Bronchial epithelial cell (primary cell): ENCODE measurements around the gene MLEC. TPM values are rescaled to one million over a fixed set of nuclear protein-coding genes. Genes with fewer than 3 reads are reported as not detected.

Experiments used
- DNase-seq: peaks from one replicate; pipeline ENCODE4 v3.0.0-alpha.2; 2010; ENCODE audit warnings: low read depth
- FAIRE-seq: peaks from 2 replicates; lab custom pipeline; 2011; peaks lifted over from hg19 to GRCh38; lab: Jason Lieb, UNC
- H3K27me3 ChIP-seq: 2 replicates; pipeline ENCODE4 v1.5.1; 2011; ENCODE audit warnings: low read length; ENCODE audit not compliant: control insufficient read depth, insufficient read depth
- H3K36me3 ChIP-seq: 2 replicates; pipeline ENCODE4 v1.5.1; 2011; ENCODE audit warnings: low read length; ENCODE audit not compliant: control insufficient read depth, insufficient read depth
- H3K4me3 ChIP-seq: 2 replicates; pipeline ENCODE4 v1.5.1; 2011; ENCODE audit warnings: mild to moderate bottlenecking, low read depth, low read length, control low read depth
- total RNA-seq: library from RNA; depleted of rRNA; stranded (reverse); fragments of >200 nt; gene quantifications from 2 replicates; pipeline ENCODE4 v1.2.1, GENCODE V29; 2014
- TF ChIP-seq, protein P1 (sequence below): IDR thresholded peaks from 2 replicates; pipeline ENCODE4 v1.5.1; 2011; ENCODE audit warnings: mild to moderate bottlenecking, moderate library complexity, low read length, control low read depth, inconsistent platforms; ENCODE audit not compliant: insufficient read depth, severe bottlenecking

The MLEC gene
- total RNA-seq, 1 donor from 2014 or later, result 61.9 TPM

DNA sequence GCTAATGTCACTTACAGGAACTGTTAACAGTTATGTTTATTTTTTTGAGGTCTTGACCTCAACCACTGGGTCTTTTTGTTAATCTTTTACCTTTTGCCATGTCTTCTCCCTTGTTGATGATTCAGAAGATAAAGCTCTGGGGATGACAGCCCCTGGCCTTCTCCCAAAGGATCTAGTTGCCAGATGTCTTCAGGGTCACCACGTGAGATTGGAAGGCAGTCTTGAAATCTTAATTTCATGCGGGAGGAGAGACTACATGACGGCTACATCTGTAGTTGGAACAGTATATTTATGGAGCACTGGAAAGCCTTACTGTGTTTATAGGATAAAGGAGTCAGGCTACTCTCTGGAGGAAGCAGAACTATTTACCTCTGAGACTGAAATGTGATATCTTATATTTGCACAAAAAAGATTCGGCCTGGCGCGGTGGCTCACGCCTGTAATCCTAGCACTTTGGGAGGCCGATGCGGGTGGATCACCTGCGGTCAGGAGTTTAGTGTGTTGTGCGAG lies 5.6 kb downstream of the MLEC start:
- Histone ChIP-seq H3K27me3 (no peaks in the 10 kb centered on the region), H3K36me3 (peaks cover 19% of the 10 kb centered on the region), H3K4me3 (no peak overlapping the region)
- FAIRE-seq (no peak), DNase-seq (no peak)
- TF ChIP-seq, protein P1, sequence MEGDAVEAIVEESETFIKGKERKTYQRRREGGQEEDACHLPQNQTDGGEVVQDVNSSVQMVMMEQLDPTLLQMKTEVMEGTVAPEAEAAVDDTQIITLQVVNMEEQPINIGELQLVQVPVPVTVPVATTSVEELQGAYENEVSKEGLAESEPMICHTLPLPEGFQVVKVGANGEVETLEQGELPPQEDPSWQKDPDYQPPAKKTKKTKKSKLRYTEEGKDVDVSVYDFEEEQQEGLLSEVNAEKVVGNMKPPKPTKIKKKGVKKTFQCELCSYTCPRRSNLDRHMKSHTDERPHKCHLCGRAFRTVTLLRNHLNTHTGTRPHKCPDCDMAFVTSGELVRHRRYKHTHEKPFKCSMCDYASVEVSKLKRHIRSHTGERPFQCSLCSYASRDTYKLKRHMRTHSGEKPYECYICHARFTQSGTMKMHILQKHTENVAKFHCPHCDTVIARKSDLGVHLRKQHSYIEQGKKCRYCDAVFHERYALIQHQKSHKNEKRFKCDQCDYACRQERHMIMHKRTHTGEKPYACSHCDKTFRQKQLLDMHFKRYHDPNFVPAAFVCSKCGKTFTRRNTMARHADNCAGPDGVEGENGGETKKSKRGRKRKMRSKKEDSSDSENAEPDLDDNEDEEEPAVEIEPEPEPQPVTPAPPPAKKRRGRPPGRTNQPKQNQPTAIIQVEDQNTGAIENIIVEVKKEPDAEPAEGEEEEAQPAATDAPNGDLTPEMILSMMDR, result no peak

DNA sequence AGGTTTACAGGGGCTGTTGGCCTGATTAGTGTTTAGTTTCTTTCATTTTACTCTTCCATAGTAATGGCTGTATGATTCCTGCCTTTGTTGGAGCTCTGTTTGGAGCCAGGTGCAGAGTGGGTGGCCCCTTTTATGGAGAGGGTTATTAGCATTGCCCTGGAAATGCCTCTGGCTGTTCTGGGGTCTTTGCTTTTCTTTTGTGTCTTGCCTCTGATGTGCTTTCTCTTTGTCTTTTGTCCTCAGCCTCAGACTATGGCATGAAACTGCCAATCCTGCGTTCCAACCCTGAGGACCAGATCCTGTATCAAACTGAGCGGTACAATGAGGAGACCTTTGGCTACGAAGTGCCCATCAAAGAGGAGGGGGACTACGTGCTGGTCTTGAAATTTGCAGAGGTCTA lies 6.9 kb downstream of the MLEC start:
- DNase-seq (no peak), FAIRE-seq (no peak)
- peaks cover 23% of the 10 kb centered on the region for H3K36me3 ChIP-seq
- H3K27me3 ChIP-seq, result no peaks in the 10 kb centered on the region
- TF ChIP-seq, protein P1, result no peak
- H3K4me3 ChIP-seq, result no peak overlapping the region

DNA sequence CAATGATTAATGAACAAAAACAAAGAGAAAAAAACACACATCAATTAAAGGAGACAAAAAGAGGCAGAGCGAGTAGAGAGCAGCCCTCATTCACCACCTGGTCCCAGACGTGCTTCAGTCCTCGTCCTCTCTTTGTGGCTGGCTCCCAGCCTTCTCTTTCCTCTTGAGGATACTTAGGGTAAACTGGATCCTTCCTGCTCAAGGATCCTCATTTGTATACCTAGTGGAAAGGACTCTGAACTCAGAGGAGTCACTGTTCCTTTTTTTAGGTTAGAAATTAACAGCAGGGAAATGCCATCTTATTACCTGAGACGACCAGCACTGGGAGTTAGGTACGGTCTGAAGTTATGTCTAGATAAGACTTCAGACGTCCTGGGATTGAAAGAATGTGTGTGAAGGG lies 9.7 kb downstream of the MLEC start:
- H3K36me3 ChIP-seq, result peaks cover 28% of the 10 kb centered on the region
- H3K4me3 ChIP-seq, result no peak overlapping the region
- TF ChIP-seq, protein P1, result no peak
- H3K27me3 ChIP-seq, result no peaks in the 10 kb centered on the region
- FAIRE-seq (no peak), DNase-seq (no peak)

DNA sequence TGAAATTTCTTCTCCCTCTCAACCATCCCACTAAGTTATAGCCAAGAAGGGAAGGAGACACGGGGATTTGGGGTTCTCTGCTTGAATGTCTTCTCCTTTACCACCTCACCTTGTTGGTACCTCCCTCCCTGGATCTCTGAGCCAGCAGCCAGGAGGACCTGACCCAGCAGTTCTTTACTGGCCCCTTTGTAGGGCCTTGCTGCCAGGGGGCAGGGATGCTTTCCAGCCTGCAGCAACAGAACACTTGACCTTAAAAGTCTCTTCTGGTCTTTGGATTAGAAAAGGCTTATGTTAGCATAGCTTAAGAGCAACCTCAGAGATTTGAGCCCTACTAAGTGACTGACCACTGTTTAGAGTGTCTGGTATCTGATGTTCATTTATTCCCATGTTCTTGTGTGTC lies 10.4 kb downstream of the MLEC start:
- DNase-seq (no peak), FAIRE-seq (no peak)
- H3K27me3 ChIP-seq, result no peaks in the 10 kb centered on the region
- H3K4me3 ChIP-seq, result no peak overlapping the region
- TF ChIP-seq, protein P1, result no peak
- peaks cover 28% of the 10 kb centered on the region for H3K36me3 ChIP-seq

DNA sequence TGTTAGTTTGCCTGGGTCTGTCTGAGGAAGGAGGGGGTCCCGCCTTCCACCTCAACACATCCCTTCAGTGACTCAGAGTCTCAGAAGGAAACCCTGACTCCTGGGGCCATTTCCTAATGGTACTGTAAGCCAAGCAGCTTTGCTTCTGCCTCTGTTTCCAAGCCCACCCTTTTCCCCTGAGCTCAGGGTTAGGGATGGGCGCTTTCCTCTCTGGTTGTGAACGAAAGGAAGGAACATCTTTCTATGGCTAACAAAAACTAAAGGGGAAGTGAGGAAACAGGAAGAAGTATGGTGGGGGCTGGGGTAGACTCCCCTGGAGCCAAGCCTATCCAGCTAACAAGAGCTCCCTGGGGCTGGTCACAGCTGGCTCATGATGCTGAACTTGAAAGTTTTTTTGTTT lies 11.7 kb downstream of the MLEC start:
- TF ChIP-seq, protein P1, result no peak
- Histone ChIP-seq H3K36me3 (peaks cover 27% of the 10 kb centered on the region), H3K4me3 (no peak overlapping the region), H3K27me3 (no peaks in the 10 kb centered on the region)
- DNase-seq (no peak), FAIRE-seq (no peak)

DNA sequence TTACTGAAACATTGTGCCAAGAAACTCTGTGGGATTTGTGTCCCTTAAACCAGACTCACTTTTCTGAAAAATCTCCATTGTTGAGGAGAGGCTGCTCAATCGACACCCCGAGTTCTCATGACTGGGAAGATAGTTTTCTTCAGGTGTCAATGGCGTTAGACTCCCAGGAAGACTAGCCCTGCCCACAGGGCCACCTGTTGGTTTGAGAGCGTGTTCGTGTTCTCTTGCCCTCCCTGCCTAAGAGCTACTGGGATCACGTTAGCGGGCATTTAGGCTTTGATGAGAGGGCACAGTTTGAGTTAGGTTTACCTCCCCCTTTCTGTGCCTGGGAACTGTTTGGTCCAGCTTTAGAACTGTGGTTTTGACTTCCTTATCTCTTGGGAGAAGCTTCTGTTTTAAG lies 12.6 kb downstream of the MLEC start:
- DNase-seq (no peak), FAIRE-seq (no peak)
- peaks cover 23% of the 10 kb centered on the region for H3K36me3 ChIP-seq
- TF ChIP-seq, protein P1, result no peak
- no peak overlapping the region for H3K4me3 ChIP-seq
- no peaks in the 10 kb centered on the region for H3K27me3 ChIP-seq
